Glomerular visceral epithelial cell (primary cell): Measurements from ENCODE around the gene GPR21.

Source experiments
- DNase-seq: peaks from one replicate; pipeline ENCODE4 v3.0.0-alpha.2; 2016; ENCODE audit errors: extremely low spot score

GPR21 gene

GRCh38 chr9:123033864-123034601 is 566 bp downstream of the GPR21 start:
- DNase-seq: no peak

GRCh38 chr9:123034881-123035510 is 1.5 kb downstream of the GPR21 start:
- no peak for DNase-seq

GRCh38 chr9:123035791-123036190 is 2.3 kb downstream of the GPR21 start:
- DNase-seq: no peak

GRCh38 chr9:123036893-123037545 is 3.6 kb downstream of the GPR21 start:
- DNase-seq: no peak

- DNase-seq: no peak
Measured at GRCh38 chr9:123039617-123040219, 6.3 kb downstream of the GPR21 start.

GRCh38 chr9:123040801-123041200 is 7.3 kb downstream of the GPR21 start:
- DNase-seq: no peak

- DNase-seq: no peak
Measured at GRCh38 chr9:123041489-123041888, 8.0 kb downstream of the GPR21 start.

GRCh38 chr9:123043081-123043939 is 9.8 kb downstream of the GPR21 start:
- no peak for DNase-seq

- DNase-seq: no peak
Measured at GRCh38 chr9:123044586-123044985, 11.1 kb downstream of the GPR21 start.

- DNase-seq: no peak
Measured at GRCh38 chr9:123046406-123047195, 13.1 kb downstream of the GPR21 start.

GRCh38 chr9:123048748-123049147 is 15.3 kb downstream of the GPR21 start:
- DNase-seq: no peak

- DNase-seq: no peak
Measured at GRCh38 chr9:123049589-123050222, 16.2 kb downstream of the GPR21 start.

- no peak for DNase-seq
Measured at GRCh38 chr9:123053046-123053445, 19.6 kb downstream of the GPR21 start.

- DNase-seq: no peak
Measured at GRCh38 chr9:123053711-123054110, 20.2 kb downstream of the GPR21 start.

GRCh38 chr9:123058834-123059233 is 25.4 kb downstream of the GPR21 start:
- DNase-seq: no peak

- DNase-seq: no peak
Measured at GRCh38 chr9:123059472-123060220, 26.2 kb downstream of the GPR21 start.

GRCh38 chr9:123061216-123061615 is 27.7 kb downstream of the GPR21 start:
- DNase-seq: no peak

- DNase-seq: no peak
Measured at GRCh38 chr9:123062351-123063176, 29.1 kb downstream of the GPR21 start.

GRCh38 chr9:123063177-123063598 is 29.7 kb downstream of the GPR21 start:
- DNase-seq: no peak
